GM23338 (cell line): ENCODE results near the gene SH3BP5. TPM values are rescaled to one million over a fixed set of nuclear protein-coding genes. Genes with fewer than 3 reads are reported as not detected.

Experiments
- ATAC-seq: fragments of 200-7000 bp; cut with Tn5 transposase; 3 replicates; pipeline ENCODE4 v1.9.1; 2020
- DNase-seq: peaks from one replicate; pipeline ENCODE4 v3.0.0-alpha.2; 2015; ENCODE audit warnings: low spot score
- H2AFZ ChIP-seq: fragments of 200-600 bp; sonication (generic); 2 replicates; pipeline ENCODE4 v1.8.0; 2016; ENCODE audit warnings: antibody characterized with exemption, mild to moderate bottlenecking, moderate library complexity
- H3F3A ChIP-seq: fragments of 200-600 bp; sonication (generic); replicated peaks from 2 replicates; pipeline ENCODE4 v1.8.0; 2017; ENCODE audit warnings: antibody characterized with exemption, mixed run types, low read depth
- H3K27ac ChIP-seq: fragments of 200-600 bp; sonication (generic); 2 replicates; pipeline ENCODE4 v1.6.1; 2016; ENCODE audit warnings: low read depth
- H3K27me3 ChIP-seq: fragments of 200-600 bp; sonication (generic); 2 replicates; pipeline ENCODE4 v1.8.0; 2016; ENCODE audit warnings: mild to moderate bottlenecking, mixed run types, moderate library complexity; ENCODE audit not compliant: insufficient read depth
- H3K36me3 ChIP-seq: fragments of 200-600 bp; sonication (generic); 2 replicates; pipeline ENCODE4 v1.8.0; 2016; ENCODE audit warnings: mild to moderate bottlenecking; ENCODE audit not compliant: insufficient read depth
- H3K4me1 ChIP-seq: fragments of 200-600 bp; sonication (generic); 2 replicates; pipeline ENCODE4 v1.8.0; 2016; ENCODE audit warnings: mild to moderate bottlenecking, moderate library complexity; ENCODE audit not compliant: insufficient read depth
- H3K4me2 ChIP-seq: fragments of 200-600 bp; sonication (generic); 2 replicates; pipeline ENCODE4 v1.7.1; 2017; ENCODE audit warnings: mixed run types
- H3K4me3 ChIP-seq: fragments of 200-600 bp; sonication (generic); 2 replicates; pipeline ENCODE4 v1.6.1; 2016; ENCODE audit warnings: mixed run types
- H3K79me2 ChIP-seq: fragments of 200-600 bp; sonication (generic); replicated peaks from 2 replicates; pipeline ENCODE4 v1.8.0; 2017; ENCODE audit warnings: mild to moderate bottlenecking; ENCODE audit not compliant: insufficient read depth
- H3K9me2 ChIP-seq: fragments of 200-600 bp; sonication (generic); 2 replicates; pipeline ENCODE4 v1.8.0; 2017; ENCODE audit not compliant: insufficient read depth
- H4K20me1 ChIP-seq: fragments of 200-600 bp; sonication (generic); replicated peaks from 2 replicates; pipeline ENCODE4 v1.8.0; 2017; ENCODE audit warnings: mild to moderate bottlenecking; ENCODE audit not compliant: insufficient read depth
- H3K27ac Mint-ChIP-seq: 2 replicates; pipeline ENCODE4 v1.8.0; 2020; ENCODE audit warnings: inconsistent platforms, mild to moderate bottlenecking, moderate library complexity, mixed read lengths
- H3K27me3 Mint-ChIP-seq: 3 replicates; pipeline ENCODE4 v1.8.0; 2022; ENCODE audit warnings: low read depth, mild to moderate bottlenecking, moderate library complexity, mixed read lengths, inconsistent platforms; ENCODE audit not compliant: insufficient read depth, poor library complexity
- H3K36me3 Mint-ChIP-seq: 3 replicates; pipeline ENCODE4 v1.8.0; 2021; ENCODE audit warnings: low read depth, mild to moderate bottlenecking, inconsistent platforms, moderate library complexity, mixed read lengths
- H3K4me1 Mint-ChIP-seq: 3 replicates; pipeline ENCODE4 v1.8.0; 2020; ENCODE audit warnings: mild to moderate bottlenecking, inconsistent platforms, mixed read lengths
- H3K4me3 Mint-ChIP-seq: 3 replicates; pipeline ENCODE4 v1.8.0; 2021; ENCODE audit warnings: moderate library complexity, mild to moderate bottlenecking, inconsistent platforms, mixed read lengths
- H3K9me3 Mint-ChIP-seq: 3 replicates; pipeline ENCODE4 v1.8.0; 2020; ENCODE audit warnings: moderate library complexity, mild to moderate bottlenecking, inconsistent platforms, mixed read lengths
- CREB1 ChIP-seq: fragments of 250-450 bp; sonication (Bioruptor Pico); IDR thresholded peaks from 2 replicates; pipeline ENCODE4 v1.5.0; 2020; ENCODE audit warnings: low read depth, mild to moderate bottlenecking, moderate library complexity
- CTCF ChIP-seq, 2 experiments: fragments of 200-600 bp in 1 of 2; sonication (generic) in 1 of 2; conservative IDR thresholded peaks; 2 replicates each; pipeline versions ENCODE4 v1.5.1 to v1.6.1; 2016 to 2017; ENCODE audit warnings: antibody characterized with exemption in 2 of 2, low read depth in 2 of 2, mild to moderate bottlenecking in 2 of 2, moderate library complexity in 1 of 2
- EZH2 ChIP-seq: fragments of 200-600 bp; sonication (generic); IDR thresholded peaks from one replicate; pipeline ENCODE4 v1.8.0; 2017; ENCODE audit warnings: antibody characterized with exemption, mild to moderate bottlenecking, low read depth; ENCODE audit not compliant: unreplicated experiment
- EZH2phosphoT487 ChIP-seq: fragments of 200-600 bp; sonication (generic); IDR thresholded peaks from one replicate; pipeline ENCODE4 v1.8.1; 2018; ENCODE audit warnings: antibody characterized with exemption; ENCODE audit not compliant: unreplicated experiment
- JUNB ChIP-seq: IDR thresholded peaks from one replicate; pipeline ENCODE4 v1.6.1; 2016; ENCODE audit warnings: antibody characterized with exemption; ENCODE audit not compliant: unreplicated experiment
- POLR2AphosphoS5 ChIP-seq: IDR thresholded peaks from 2 replicates; pipeline ENCODE4 v1.6.1; 2016; ENCODE audit warnings: antibody characterized with exemption, low read depth
- STAT1 ChIP-seq: IDR thresholded peaks from one replicate; pipeline ENCODE4 v1.6.1; 2016; ENCODE audit warnings: antibody characterized with exemption; ENCODE audit not compliant: unreplicated experiment
- ZNF114 ChIP-seq: fragments of 250-450 bp; sonication (Bioruptor Pico); IDR thresholded peaks from 2 replicates; pipeline ENCODE4 v1.5.0; 2020; ENCODE audit warnings: mild to moderate bottlenecking, moderate library complexity
- polyA plus RNA-seq: library from polyadenylated mRNA; unstranded; fragments of >200 nt; fragmentation: Nextera tagmentation; extraction: Ambion mirVana; gene quantifications from 2 replicates; pipeline ENCODE4 v1.2.1, GENCODE V29; 2016
- total RNA-seq: library from RNA; depleted of rRNA; stranded (reverse); fragments of >200 nt; shearing (Covaris generic); gene quantifications from 2 replicates; pipeline ENCODE4 v1.2.3, GENCODE V29; 2014
- TF ChIP-seq, protein P1 (sequence below): fragments of 250-450 bp; sonication (Bioruptor Pico); IDR thresholded peaks from 2 replicates; pipeline ENCODE4 v1.5.0; 2020; ENCODE audit warnings: mild to moderate bottlenecking, moderate library complexity

The SH3BP5 gene
- total and polyA plus RNA-seq, 2 experiments from 2014 or later: 5.8 to 9.1 TPM

GRCh38 chr3:15263120-15263519, 69.3 kb downstream of the SH3BP5 start (continued):
- TF ChIP-seq, protein P1, sequence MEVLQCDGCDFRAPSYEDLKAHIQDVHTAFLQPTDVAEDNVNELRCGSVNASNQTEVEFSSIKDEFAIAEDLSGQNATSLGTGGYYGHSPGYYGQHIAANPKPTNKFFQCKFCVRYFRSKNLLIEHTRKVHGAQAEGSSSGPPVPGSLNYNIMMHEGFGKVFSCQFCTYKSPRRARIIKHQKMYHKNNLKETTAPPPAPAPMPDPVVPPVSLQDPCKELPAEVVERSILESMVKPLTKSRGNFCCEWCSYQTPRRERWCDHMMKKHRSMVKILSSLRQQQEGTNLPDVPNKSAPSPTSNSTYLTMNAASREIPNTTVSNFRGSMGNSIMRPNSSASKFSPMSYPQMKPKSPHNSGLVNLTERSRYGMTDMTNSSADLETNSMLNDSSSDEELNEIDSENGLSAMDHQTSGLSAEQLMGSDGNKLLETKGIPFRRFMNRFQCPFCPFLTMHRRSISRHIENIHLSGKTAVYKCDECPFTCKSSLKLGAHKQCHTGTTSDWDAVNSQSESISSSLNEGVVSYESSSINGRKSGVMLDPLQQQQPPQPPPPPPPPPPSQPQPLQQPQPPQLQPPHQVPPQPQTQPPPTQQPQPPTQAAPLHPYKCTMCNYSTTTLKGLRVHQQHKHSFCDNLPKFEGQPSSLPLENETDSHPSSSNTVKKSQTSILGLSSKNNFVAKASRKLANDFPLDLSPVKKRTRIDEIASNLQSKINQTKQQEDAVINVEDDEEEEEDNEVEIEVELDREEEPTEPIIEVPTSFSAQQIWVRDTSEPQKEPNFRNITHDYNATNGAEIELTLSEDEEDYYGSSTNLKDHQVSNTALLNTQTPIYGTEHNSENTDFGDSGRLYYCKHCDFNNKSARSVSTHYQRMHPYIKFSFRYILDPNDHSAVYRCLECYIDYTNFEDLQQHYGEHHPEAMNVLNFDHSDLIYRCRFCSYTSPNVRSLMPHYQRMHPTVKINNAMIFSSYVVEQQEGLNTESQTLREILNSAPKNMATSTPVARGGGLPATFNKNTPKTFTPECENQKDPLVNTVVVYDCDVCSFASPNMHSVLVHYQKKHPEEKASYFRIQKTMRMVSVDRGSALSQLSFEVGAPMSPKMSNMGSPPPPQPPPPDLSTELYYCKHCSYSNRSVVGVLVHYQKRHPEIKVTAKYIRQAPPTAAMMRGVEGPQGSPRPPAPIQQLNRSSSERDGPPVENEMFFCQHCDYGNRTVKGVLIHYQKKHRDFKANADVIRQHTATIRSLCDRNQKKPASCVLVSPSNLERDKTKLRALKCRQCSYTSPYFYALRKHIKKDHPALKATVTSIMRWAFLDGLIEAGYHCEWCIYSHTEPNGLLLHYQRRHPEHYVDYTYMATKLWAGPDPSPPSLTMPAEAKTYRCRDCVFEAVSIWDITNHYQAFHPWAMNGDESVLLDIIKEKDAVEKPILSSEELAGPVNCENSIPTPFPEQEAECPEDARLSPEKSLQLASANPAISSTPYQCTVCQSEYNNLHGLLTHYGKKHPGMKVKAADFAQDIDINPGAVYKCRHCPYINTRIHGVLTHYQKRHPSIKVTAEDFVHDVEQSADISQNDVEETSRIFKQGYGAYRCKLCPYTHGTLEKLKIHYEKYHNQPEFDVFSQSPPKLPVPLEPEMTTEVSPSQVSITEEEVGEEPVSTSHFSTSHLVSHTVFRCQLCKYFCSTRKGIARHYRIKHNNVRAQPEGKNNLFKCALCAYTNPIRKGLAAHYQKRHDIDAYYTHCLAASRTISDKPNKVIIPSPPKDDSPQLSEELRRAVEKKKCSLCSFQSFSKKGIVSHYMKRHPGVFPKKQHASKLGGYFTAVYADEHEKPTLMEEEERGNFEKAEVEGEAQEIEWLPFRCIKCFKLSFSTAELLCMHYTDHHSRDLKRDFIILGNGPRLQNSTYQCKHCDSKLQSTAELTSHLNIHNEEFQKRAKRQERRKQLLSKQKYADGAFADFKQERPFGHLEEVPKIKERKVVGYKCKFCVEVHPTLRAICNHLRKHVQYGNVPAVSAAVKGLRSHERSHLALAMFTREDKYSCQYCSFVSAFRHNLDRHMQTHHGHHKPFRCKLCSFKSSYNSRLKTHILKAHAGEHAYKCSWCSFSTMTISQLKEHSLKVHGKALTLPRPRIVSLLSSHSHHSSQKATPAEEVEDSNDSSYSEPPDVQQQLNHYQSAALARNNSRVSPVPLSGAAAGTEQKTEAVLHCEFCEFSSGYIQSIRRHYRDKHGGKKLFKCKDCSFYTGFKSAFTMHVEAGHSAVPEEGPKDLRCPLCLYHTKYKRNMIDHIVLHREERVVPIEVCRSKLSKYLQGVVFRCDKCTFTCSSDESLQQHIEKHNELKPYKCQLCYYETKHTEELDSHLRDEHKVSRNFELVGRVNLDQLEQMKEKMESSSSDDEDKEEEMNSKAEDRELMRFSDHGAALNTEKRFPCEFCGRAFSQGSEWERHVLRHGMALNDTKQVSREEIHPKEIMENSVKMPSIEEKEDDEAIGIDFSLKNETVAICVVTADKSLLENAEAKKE (CRISPR knock-in tag): no peak
- no peak for TF ChIP-seq CTCF (conservative IDR thresholded peaks at IDR 0.05; ENCODE audit: low read depth in 2 of 2)

- H3K36me3 ChIP-seq: no peaks in the 10 kb centered on the region; the same call in 1 of the 2 replicates
- no peak overlapping the region for H3K4me2 ChIP-seq
- no peak overlapping the region for H2AFZ ChIP-seq
- Mint-ChIP-seq H3K36me3 (peaks cover 15% of the 10 kb centered on the region), H3K27me3 (peaks cover 5% of the 10 kb centered on the region), H3K9me3 (no peaks in the 10 kb centered on the region), H3K27ac (no peak overlapping the region), H3K4me3 (no peak overlapping the region), H3K4me1 (no peaks in the 10 kb centered on the region)
- no peaks in the 10 kb centered on the region for H3K4me1 ChIP-seq
- H4K20me1 ChIP-seq: no peaks in the 10 kb centered on the region
- DNase-seq: no peak
- no peak overlapping the region for H3K27ac ChIP-seq
- ATAC-seq: no peak
- H3K4me3 ChIP-seq: no peak overlapping the region
- H3F3A ChIP-seq: no peaks in the 10 kb centered on the region
- no peaks in the 10 kb centered on the region for H3K27me3 ChIP-seq
- peaks cover 3% of the 10 kb centered on the region; the same call in 1 of the 2 replicates for H3K9me2 ChIP-seq
- H3K79me2 ChIP-seq: no peaks in the 10 kb centered on the region; the same call in 1 of the 2 replicates
- TF ChIP-seq EZH2phosphoT487: no peak
- TF ChIP-seq EZH2: no peak
- TF ChIP-seq STAT1: no peak
- TF ChIP-seq, protein P1 (CRISPR knock-in tag): no peak
- no peak for TF ChIP-seq POLR2AphosphoS5
- no peak for TF ChIP-seq JUNB
- TF ChIP-seq ZNF114: no peak
- TF ChIP-seq CREB1 (CRISPR knock-in tag): no peak
Measured at GRCh38 chr3:15262021-15262420, 70.4 kb downstream of the SH3BP5 start.
